Panc1 (cell line): Measurements from ENCODE around the gene LRRFIP1. TPM values are rescaled to one million over a fixed set of nuclear protein-coding genes. Genes with fewer than 3 reads are reported as not detected.

ENCODE experiments used
- ATAC-seq: fragments of 200-7000 bp; cut with Tn5 transposase; 2 replicates; pipeline ENCODE4 v1.9.1; 2020; ENCODE audit warnings: mild to moderate bottlenecking, moderate library complexity
- BruUV-seq: library from RNA; stranded (reverse); fragments of 400-500 nt; replicated peaks from 2 replicates; lab custom pipeline; 2021; lab: Mats Ljungman, UMichigan
- CTCF ChIA-PET: fragments of 300-600 bp; sonication (Branson Sonifier 250); formaldehyde crosslinking; loops from one replicate; lab custom pipeline; 2022; ENCODE audit warnings: antibody characterized with exemption; lab: Charles Lee
- POLR2A ChIA-PET: fragments of 300-600 bp; sonication (Branson Sonifier 250); formaldehyde crosslinking; loops from one replicate; lab custom pipeline; 2022; ENCODE audit warnings: antibody characterized with exemption; lab: Charles Lee
- DNase-seq: peaks from one replicate; pipeline ENCODE4 v3.0.0-alpha.2; 2010; ENCODE audit warnings: low read depth, low spot score
- H3K27ac ChIP-seq: 2 replicates; pipeline ENCODE4 v1.5.1; 2011; ENCODE audit warnings: mild to moderate bottlenecking, low read length, inconsistent platforms
- H3K27me3 ChIP-seq: fragments of 200-500 bp; sonication (Bioruptor generic); 2 replicates; pipeline ENCODE4 v1.6.0; 2014; ENCODE audit warnings: low read length, inconsistent platforms; ENCODE audit not compliant: control insufficient read depth, insufficient read depth
- H3K36me3 ChIP-seq: fragments of 200-500 bp; sonication (Bioruptor generic); 2 replicates; pipeline ENCODE4 v1.5.1; 2014; ENCODE audit warnings: inconsistent platforms, mild to moderate bottlenecking, low read length, moderate library complexity; ENCODE audit not compliant: control insufficient read depth, insufficient read depth
- H3K4me1 ChIP-seq: 2 replicates; pipeline ENCODE4 v1.5.1; 2011; ENCODE audit warnings: inconsistent platforms, mild to moderate bottlenecking, low read length, moderate library complexity; ENCODE audit not compliant: control insufficient read depth, insufficient read depth
- H3K4me3 ChIP-seq, 2 experiments: 2 replicates each; pipeline ENCODE4 v1.5.1; 2011 to 2012; ENCODE audit warnings: low read depth in 2 of 2, low read length in 2 of 2, mild to moderate bottlenecking in 2 of 2, inconsistent platforms in 1 of 2, moderate library complexity in 1 of 2
- H3K9me3 ChIP-seq: fragments of 200-500 bp; sonication (Bioruptor generic); 2 replicates; pipeline ENCODE4 v1.5.1; 2014; ENCODE audit warnings: low read depth, mild to moderate bottlenecking, inconsistent platforms, low read length, moderate library complexity; ENCODE audit not compliant: control insufficient read depth, insufficient read depth
- POLR2AphosphoS5 ChIP-seq: IDR thresholded peaks from 2 replicates; pipeline ENCODE4 v1.6.1; 2012; ENCODE audit warnings: mild to moderate bottlenecking, low read depth, low read length, moderate library complexity
- SIN3A ChIP-seq: IDR thresholded peaks from 2 replicates; pipeline ENCODE4 v1.6.1; 2012; ENCODE audit warnings: low read depth, mild to moderate bottlenecking, low read length, moderate library complexity, borderline replicate concordance; ENCODE audit not compliant: insufficient read depth
- TCF7L2 ChIP-seq: IDR thresholded peaks from 2 replicates; pipeline ENCODE4 v1.6.1; 2011; ENCODE audit warnings: mild to moderate bottlenecking, low read depth, low read length, inconsistent platforms
- in situ Hi-C: cut with HindIII; loops from 2 replicates; pipeline ENCODE4 v1.10.0; 2016; ENCODE audit warnings: low sequenced_read_pairs, low pct_unique_long_range_greater_than_20kb
- intact Hi-C: fragments of 100-400 bp; cut with micrococcal nuclease; formaldehyde crosslinking; loops from one replicate; pipeline ENCODE4 v1.10.0; 2022; ENCODE audit not compliant: unreplicated experiment
- total RNA-seq: library from RNA; stranded (reverse); gene quantifications from one replicate; pipeline ENCODE4 v1.2.1, GENCODE V29; 2021; ENCODE audit not compliant: unreplicated experiment
- TF ChIP-seq, protein P1 (sequence below), 2 experiments: IDR thresholded peaks; 2 replicates each; pipeline ENCODE4 v1.6.1; 2011 to 2012; ENCODE audit warnings: low read depth in 2 of 2, control low read depth in 1 of 2, low read length in 1 of 2, mild to moderate bottlenecking in 1 of 2, moderate library complexity in 1 of 2; ENCODE audit not compliant: insufficient read depth in 1 of 2
- TF ChIP-seq, protein P2 (sequence below): fragments of 450-650 bp; IDR thresholded peaks from 2 replicates; pipeline ENCODE4 v1.5.1; 2017; ENCODE audit warnings: mild to moderate bottlenecking

LRRFIP1 gene
- total RNA-seq, 1 experiment from 2014 or later = 121 TPM

DNA sequence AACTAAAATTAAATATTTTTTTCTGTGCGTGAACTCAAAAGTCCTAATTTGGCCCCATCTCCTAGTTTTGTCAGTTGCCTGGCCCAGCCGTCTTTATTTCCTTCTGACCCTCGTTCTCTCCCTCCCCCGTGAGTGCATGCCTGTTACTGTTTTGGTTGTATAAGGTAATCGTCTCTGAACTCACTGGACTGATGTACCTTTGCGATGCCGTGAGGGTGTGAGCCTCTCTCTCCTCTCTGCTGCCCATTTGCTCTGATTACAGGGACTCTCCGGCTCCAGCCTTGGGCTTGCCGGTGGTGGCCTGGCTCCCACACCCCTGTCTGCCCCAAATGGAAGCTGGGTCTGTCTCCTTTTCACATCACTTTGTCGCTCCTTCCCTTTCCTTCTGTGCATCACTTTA, 104.7 kb downstream of the LRRFIP1 start:
- Histone ChIP-seq H3K27ac (peak overlapping the region; percentile 90), H3K4me1 (peaks cover 68% of the 10 kb centered on the region), H3K4me3 (peak overlapping the region in 1 of 2 experiments; percentile 42; a peak in 2 of 4 replicates), H3K27me3 (no peaks in the 10 kb centered on the region), H3K36me3 (peaks cover 5% of the 10 kb centered on the region), H3K9me3 (no peaks in the 10 kb centered on the region)
- CTCF ChIA-PET = interaction anchor here (0.5 kb wide), 1 partner anchor 219 kb away, joined by 3 read pairs; no protein-coding TSS in a partner anchor
- BruUV-seq = no TSS peak
- intact Hi-C loops (loop anchor here (5.0 kb wide), 1 partner anchor 35 kb away; no protein-coding TSS in a partner anchor), in situ Hi-C loops (no loop called here)
- TF ChIP-seq, protein P1, sequence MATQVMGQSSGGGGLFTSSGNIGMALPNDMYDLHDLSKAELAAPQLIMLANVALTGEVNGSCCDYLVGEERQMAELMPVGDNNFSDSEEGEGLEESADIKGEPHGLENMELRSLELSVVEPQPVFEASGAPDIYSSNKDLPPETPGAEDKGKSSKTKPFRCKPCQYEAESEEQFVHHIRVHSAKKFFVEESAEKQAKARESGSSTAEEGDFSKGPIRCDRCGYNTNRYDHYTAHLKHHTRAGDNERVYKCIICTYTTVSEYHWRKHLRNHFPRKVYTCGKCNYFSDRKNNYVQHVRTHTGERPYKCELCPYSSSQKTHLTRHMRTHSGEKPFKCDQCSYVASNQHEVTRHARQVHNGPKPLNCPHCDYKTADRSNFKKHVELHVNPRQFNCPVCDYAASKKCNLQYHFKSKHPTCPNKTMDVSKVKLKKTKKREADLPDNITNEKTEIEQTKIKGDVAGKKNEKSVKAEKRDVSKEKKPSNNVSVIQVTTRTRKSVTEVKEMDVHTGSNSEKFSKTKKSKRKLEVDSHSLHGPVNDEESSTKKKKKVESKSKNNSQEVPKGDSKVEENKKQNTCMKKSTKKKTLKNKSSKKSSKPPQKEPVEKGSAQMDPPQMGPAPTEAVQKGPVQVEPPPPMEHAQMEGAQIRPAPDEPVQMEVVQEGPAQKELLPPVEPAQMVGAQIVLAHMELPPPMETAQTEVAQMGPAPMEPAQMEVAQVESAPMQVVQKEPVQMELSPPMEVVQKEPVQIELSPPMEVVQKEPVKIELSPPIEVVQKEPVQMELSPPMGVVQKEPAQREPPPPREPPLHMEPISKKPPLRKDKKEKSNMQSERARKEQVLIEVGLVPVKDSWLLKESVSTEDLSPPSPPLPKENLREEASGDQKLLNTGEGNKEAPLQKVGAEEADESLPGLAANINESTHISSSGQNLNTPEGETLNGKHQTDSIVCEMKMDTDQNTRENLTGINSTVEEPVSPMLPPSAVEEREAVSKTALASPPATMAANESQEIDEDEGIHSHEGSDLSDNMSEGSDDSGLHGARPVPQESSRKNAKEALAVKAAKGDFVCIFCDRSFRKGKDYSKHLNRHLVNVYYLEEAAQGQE (IDR thresholded peaks at IDR 0.05; ENCODE audit: insufficient read depth in 1 of 2, low read depth in 2 of 2, low read length in 1 of 2) = no peak
- TF ChIP-seq TCF7L2 (no peak), POLR2AphosphoS5 (no peak), SIN3A (no peak)
- TF ChIP-seq, protein P2, sequence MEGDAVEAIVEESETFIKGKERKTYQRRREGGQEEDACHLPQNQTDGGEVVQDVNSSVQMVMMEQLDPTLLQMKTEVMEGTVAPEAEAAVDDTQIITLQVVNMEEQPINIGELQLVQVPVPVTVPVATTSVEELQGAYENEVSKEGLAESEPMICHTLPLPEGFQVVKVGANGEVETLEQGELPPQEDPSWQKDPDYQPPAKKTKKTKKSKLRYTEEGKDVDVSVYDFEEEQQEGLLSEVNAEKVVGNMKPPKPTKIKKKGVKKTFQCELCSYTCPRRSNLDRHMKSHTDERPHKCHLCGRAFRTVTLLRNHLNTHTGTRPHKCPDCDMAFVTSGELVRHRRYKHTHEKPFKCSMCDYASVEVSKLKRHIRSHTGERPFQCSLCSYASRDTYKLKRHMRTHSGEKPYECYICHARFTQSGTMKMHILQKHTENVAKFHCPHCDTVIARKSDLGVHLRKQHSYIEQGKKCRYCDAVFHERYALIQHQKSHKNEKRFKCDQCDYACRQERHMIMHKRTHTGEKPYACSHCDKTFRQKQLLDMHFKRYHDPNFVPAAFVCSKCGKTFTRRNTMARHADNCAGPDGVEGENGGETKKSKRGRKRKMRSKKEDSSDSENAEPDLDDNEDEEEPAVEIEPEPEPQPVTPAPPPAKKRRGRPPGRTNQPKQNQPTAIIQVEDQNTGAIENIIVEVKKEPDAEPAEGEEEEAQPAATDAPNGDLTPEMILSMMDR = no peak
- POLR2A ChIA-PET = no interaction called here
- DNase-seq = no peak
- peak; percentile 41 for ATAC-seq

DNA sequence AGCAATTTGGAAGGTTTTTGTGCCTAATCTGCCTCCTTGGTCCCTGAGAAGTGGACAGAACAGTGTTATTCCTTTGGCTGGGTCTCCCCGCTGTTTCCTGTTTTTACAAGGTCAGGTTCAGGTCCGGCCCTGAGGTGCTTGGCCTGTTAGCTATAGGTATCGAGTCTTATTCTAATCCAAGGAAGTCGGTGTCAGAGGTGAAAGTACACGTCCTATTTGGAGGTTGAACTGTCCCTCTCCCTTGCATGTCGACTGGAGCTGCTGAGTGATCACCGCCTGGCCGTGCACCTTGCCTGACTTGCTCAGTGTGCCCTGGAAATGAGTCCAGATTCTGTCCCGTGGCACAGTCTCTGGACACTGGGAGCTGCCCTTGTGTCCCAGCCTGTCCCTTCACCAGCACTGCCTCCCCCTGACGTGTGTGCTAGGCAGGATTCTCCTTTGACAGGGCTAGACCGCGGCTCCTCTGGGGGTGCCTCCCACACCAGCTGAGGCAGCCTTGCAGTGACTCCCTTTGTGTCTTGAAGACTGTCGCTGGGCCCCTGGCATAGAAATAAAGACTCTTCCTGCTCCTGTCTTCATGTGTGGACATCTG, 105.5 kb downstream of the LRRFIP1 start:
- TF ChIP-seq, protein P2 = no peak
- no peak for TF ChIP-seq POLR2AphosphoS5
- TF ChIP-seq TCF7L2 = no peak
- TF ChIP-seq, protein P1 (IDR thresholded peaks at IDR 0.05; ENCODE audit: insufficient read depth in 1 of 2, low read depth in 2 of 2, low read length in 1 of 2) = no peak
- 0 out of 2 replicates have a peak, but pooled peaks have one; percentile 60 for TF ChIP-seq SIN3A
- CTCF ChIA-PET = no interaction called here
- peak overlapping the region; percentile 90 for H3K27ac ChIP-seq
- no peaks in the 10 kb centered on the region for H3K27me3 ChIP-seq
- H3K36me3 ChIP-seq = peaks cover 5% of the 10 kb centered on the region
- ATAC-seq (peak; percentile 78), DNase-seq (no peak)
- intact Hi-C loops = loop anchor here (5.0 kb wide), 1 partner anchor 36 kb away; no protein-coding TSS in a partner anchor
- peak overlapping the region; percentile 7 to 42; a peak in 3 of 4 replicates for H3K4me3 ChIP-seq
- no peaks in the 10 kb centered on the region for H3K9me3 ChIP-seq
- peaks cover 74% of the 10 kb centered on the region for H3K4me1 ChIP-seq
- POLR2A ChIA-PET = no interaction called here
- in situ Hi-C loops = no loop called here
- no TSS peak for BruUV-seq
